Suppressor macrophage (primary cell): ENCODE measurements around the gene IZUMO1R.
"Not testable (repeated sequence)": the region's sequence is repeated elsewhere in the genome, so short reads cannot be mapped to it uniquely, and the experiment has no call there.

ENCODE experiments used
- DNase-seq, 4 experiments: peaks; one replicate each; pipeline ENCODE4 v3.0.0-alpha.2; 2020 to 2022
- total RNA-seq, 17 experiments: gene quantifications; one replicate each; lab custom pipeline; 2026; ENCODE audit warnings: mixed read lengths in 6 of 17, inconsistent platforms in 3 of 17; lab: John Stamatoyannopoulos, UW

IZUMO1R gene
- total RNA-seq: 0 to 0.55 (median 0) reads per million in 17 experiments

GRCh38 chr11:94303966-94304958 lies at the start of gene IZUMO1R:
Gene IZUMO1R, plus strand, starts transcription at chr11:94304580. Its CDS starts 1,057 bp downstream, at chr11:94305637.
- no peak for DNase-seq

GRCh38 chr11:94271885-94272372 lies 32.5 kb upstream of the IZUMO1R start:
- DNase-seq: no peak

- DNase-seq: no peak
Measured at GRCh38 chr11:94272738-94273313, 31.6 kb upstream of the IZUMO1R start.

GRCh38 chr11:94275961-94276360 lies 28.4 kb upstream of the IZUMO1R start:
- no peak for DNase-seq

GRCh38 chr11:94276943-94277342 lies 27.4 kb upstream of the IZUMO1R start:
- DNase-seq: no peak

- not testable (repeated sequence) for DNase-seq
Measured at GRCh38 chr11:94278207-94278606, 26.2 kb upstream of the IZUMO1R start.

- no peak for DNase-seq
Measured at GRCh38 chr11:94279996-94280395, 24.4 kb upstream of the IZUMO1R start.

GRCh38 chr11:94281324-94281723 lies 23.1 kb upstream of the IZUMO1R start:
- no peak for DNase-seq

- DNase-seq: no peak
Measured at GRCh38 chr11:94283678-94284077, 20.7 kb upstream of the IZUMO1R start.

- DNase-seq: no peak
Measured at GRCh38 chr11:94295534-94295933, 8.8 kb upstream of the IZUMO1R start.

- DNase-seq: peak in 1 of 4 experiments; percentile 5
Measured at GRCh38 chr11:94297985-94298576, 6.3 kb upstream of the IZUMO1R start.

- DNase-seq: no peak
Measured at GRCh38 chr11:94302776-94303175, 1.6 kb upstream of the IZUMO1R start.

- DNase-seq: no peak
Measured at GRCh38 chr11:94305146-94305545, 766 bp downstream of the IZUMO1R start.

- DNase-seq: no peak
Measured at GRCh38 chr11:94307101-94307791, 2.9 kb downstream of the IZUMO1R start.

GRCh38 chr11:94308024-94308423 lies 3.6 kb downstream of the IZUMO1R start:
- DNase-seq: no peak

GRCh38 chr11:94309757-94310156 lies 5.4 kb downstream of the IZUMO1R start:
- no peak for DNase-seq

GRCh38 chr11:94310191-94310875 lies 6.0 kb downstream of the IZUMO1R start:
- no peak for DNase-seq

- DNase-seq: no peak
Measured at GRCh38 chr11:94312339-94312738, 8.0 kb downstream of the IZUMO1R start.

- DNase-seq: no peak
Measured at GRCh38 chr11:94314064-94314463, 9.7 kb downstream of the IZUMO1R start.

GRCh38 chr11:94315664-94316063 lies 11.3 kb downstream of the IZUMO1R start:
- DNase-seq: no peak

GRCh38 chr11:94322501-94322900 lies 18.1 kb downstream of the IZUMO1R start:
- DNase-seq: no peak

- DNase-seq: peak; percentile 47 to 68 (median 56)
Measured at GRCh38 chr11:94325681-94326080, 21.3 kb downstream of the IZUMO1R start.
